Uterus (tissue), 4 donors: Measurements from ENCODE around the gene RAP1GAP. TPM values are rescaled to one million over a fixed set of nuclear protein-coding genes. Genes with fewer than 3 reads are reported as not detected.
A peak's percentile ranks its signal among the peaks of the same experiment; 100 is the strongest.

Experiments
- DNase-seq, 2 donors: peaks; one replicate each; pipeline ENCODE4 v3.0.0-alpha.2; 2019 to 2020
- H3K27ac ChIP-seq, 2 donors: fragments of 200-600 bp; sonication (generic); 1 replicate in 1 of 2; 2 replicates in 1 of 2; pipeline ENCODE4 v1.5.1; 2016 to 2018
- H3K27me3 ChIP-seq, 2 donors: fragments of 200-600 bp; sonication (generic); one replicate each; pipeline ENCODE4 v1.5.1; 2018 to 2019; ENCODE audit warnings: control low read depth in 1 of 2
- H3K36me3 ChIP-seq, 2 donors: fragments of 200-600 bp; sonication (generic); one replicate each; pipeline ENCODE4 v1.5.1; 2019; ENCODE audit warnings: control low read depth in 1 of 2
- H3K4me1 ChIP-seq, 2 donors: fragments of 200-600 bp; sonication (generic); one replicate each; pipeline ENCODE4 v1.5.1; 2018 to 2019; ENCODE audit warnings: control low read depth in 1 of 2
- H3K4me3 ChIP-seq, 2 donors: fragments of 200-600 bp; sonication (generic); 1 replicate in 1 of 2; 2 replicates in 1 of 2; pipeline ENCODE4 v1.5.1; 2018 to 2019; ENCODE audit warnings: mild to moderate bottlenecking in 1 of 2
- H3K9me3 ChIP-seq, 2 donors: fragments of 200-600 bp; sonication (generic); one replicate each; pipeline ENCODE4 v1.5.1; 2019; ENCODE audit warnings: control low read depth in 1 of 2
- CTCF ChIP-seq, 4 experiments: fragments of 200-600 bp in 2 of 4; fragments of 450-650 bp in 2 of 4; sonication (generic) in 2 of 4; IDR thresholded peaks; one replicate each; pipeline ENCODE4 v1.5.1; 2016 to 2019; ENCODE audit warnings: antibody characterized with exemption in 4 of 4, mild to moderate bottlenecking in 2 of 4, moderate library complexity in 1 of 4
- POLR2A ChIP-seq, 2 donors: fragments of 450-650 bp; IDR thresholded peaks; one replicate each; pipeline ENCODE4 v1.6.1; 2016; ENCODE audit warnings: antibody characterized with exemption in 2 of 2, mild to moderate bottlenecking in 1 of 2, moderate library complexity in 1 of 2
- intact Hi-C: fragments of 100-400 bp; cut with DNase I; formaldehyde crosslinking; loops from one replicate; pipeline ENCODE4 v1.15.1; 2023; ENCODE audit warnings: low total_unique reads
- total RNA-seq, 4 donors: library from RNA; depleted of rRNA in 3 of 4; stranded (reverse); fragments of >200 nt in 3 of 4; gene quantifications; one replicate each; pipeline versions ENCODE4 v1.1.0 to v1.2.4, GENCODE V29; 2014 to 2023
- donor health status: DM: yes; HTN: yes; CAD: no.

The RAP1GAP gene
- total RNA-seq: 1 to 10 TPM in 1 of 4 donors, under 1 TPM in 1, not detected in 2; 0.18 to 6.9 TPM

- Histone ChIP-seq H3K36me3 (no peaks in the 10 kb centered on the region), H3K4me1 (peaks cover 0 to 18% of the 10 kb centered on the region in 2 donors), H3K9me3 (no peaks in the 10 kb centered on the region), H3K27me3 (peaks cover 19% of the 10 kb centered on the region in 2 donors), H3K27ac (no peak within 1 kb of the TSS), H3K4me3 (peak within 1 kb of the TSS in 1 of 2 donors; percentile 7)
- intact Hi-C loops: no loop called here
- DNase-seq: peak in 1 of 2 donors; percentile 13
- TF ChIP-seq CTCF (IDR thresholded peaks at IDR 0.05) (no peak), POLR2A (IDR thresholded peaks at IDR 0.05) (no peak)
Measured at GRCh38 chr1:21669258-21670058, at the start of gene RAP1GAP. TSS of gene RAP1GAP (minus strand) at chr1:21669357. CDS start at chr1:21620032, 49,325 bp downstream.

GRCh38 chr1:21716169-21716568 lies 47.0 kb upstream of the RAP1GAP start:
- H3K9me3 ChIP-seq: no peaks in the 10 kb centered on the region
- no peak for DNase-seq
- H3K27ac ChIP-seq: no peak overlapping the region
- TF ChIP-seq POLR2A (IDR thresholded peaks at IDR 0.05): no peak
- TF ChIP-seq CTCF (IDR thresholded peaks at IDR 0.05): no peak
- intact Hi-C loops: no loop called here
- H3K36me3 ChIP-seq: no peaks in the 10 kb centered on the region
- H3K4me3 ChIP-seq: no peak overlapping the region
- H3K27me3 ChIP-seq: no peaks in the 10 kb centered on the region
- no peaks in the 10 kb centered on the region for H3K4me1 ChIP-seq

GRCh38 chr1:21707891-21708290 lies 38.7 kb upstream of the RAP1GAP start:
- H3K36me3 ChIP-seq: no peaks in the 10 kb centered on the region
- TF ChIP-seq CTCF (IDR thresholded peaks at IDR 0.05) (no peak), POLR2A (IDR thresholded peaks at IDR 0.05) (no peak)
- intact Hi-C loops: no loop called here

GRCh38 chr1:21707086-21707840 lies 38.1 kb upstream of the RAP1GAP start:
- Histone ChIP-seq H3K27me3 (no peaks in the 10 kb centered on the region), H3K27ac (no peak overlapping the region), H3K9me3 (no peaks in the 10 kb centered on the region), H3K36me3 (no peaks in the 10 kb centered on the region), H3K4me3 (no peak overlapping the region), H3K4me1 (no peaks in the 10 kb centered on the region)
- no peak for DNase-seq
- intact Hi-C loops: no loop called here
- TF ChIP-seq POLR2A (IDR thresholded peaks at IDR 0.05) (no peak), CTCF (IDR thresholded peaks at IDR 0.05) (no peak)

More at GRCh38 chr1:21707891-21708290, 38.7 kb upstream of the RAP1GAP start:
- no peak for DNase-seq
- Histone ChIP-seq H3K9me3 (no peaks in the 10 kb centered on the region), H3K4me1 (no peaks in the 10 kb centered on the region), H3K27ac (no peak overlapping the region), H3K4me3 (no peak overlapping the region), H3K27me3 (no peaks in the 10 kb centered on the region)
